Upper lobe of right lung (tissue), 1 donor: ENCODE results near the gene GCNT1. TPM values are rescaled to one million over a fixed set of nuclear protein-coding genes. Genes with fewer than 3 reads are reported as not detected.
"Not testable (repeated sequence)": the region's sequence is repeated elsewhere in the genome, so short reads cannot be mapped to it uniquely, and the experiment has no call there.

Experiments
- ATAC-seq: fragments of 200-7000 bp; cut with Tn5 transposase; one replicate; pipeline ENCODE4 v1.9.1; 2020; ENCODE audit warnings: mild to moderate bottlenecking, moderate library complexity
- DNase-seq: peaks from one replicate; pipeline ENCODE4 v3.0.0-alpha.2; 2020
- H3K27ac ChIP-seq: fragments of 200-600 bp; one replicate; pipeline ENCODE4 v1.8.0; 2022
- H3K27me3 ChIP-seq: fragments of 200-600 bp; one replicate; pipeline ENCODE4 v1.8.0; 2022; ENCODE audit warnings: mild to moderate bottlenecking
- H3K36me3 ChIP-seq: fragments of 200-600 bp; one replicate; pipeline ENCODE4 v1.8.0; 2022
- H3K4me1 ChIP-seq: fragments of 200-600 bp; one replicate; pipeline ENCODE4 v1.8.0; 2022
- H3K4me3 ChIP-seq: fragments of 200-600 bp; one replicate; pipeline ENCODE4 v1.8.0; 2022; ENCODE audit warnings: mild to moderate bottlenecking
- H3K9me3 ChIP-seq: fragments of 200-600 bp; one replicate; pipeline ENCODE4 v1.8.0; 2022
- CTCF ChIP-seq: fragments of 200-600 bp; IDR thresholded peaks from one replicate; pipeline ENCODE4 v1.8.0; 2022; ENCODE audit warnings: antibody characterized with exemption
- intact Hi-C: fragments of 100-400 bp; cut with DNase I; formaldehyde crosslinking; loops from one replicate; pipeline ENCODE4 v1.11.0; 2022
- total RNA-seq: library from RNA; stranded (reverse); fragmentation: NEBNext Ultra II Directional; extraction: Animal tissue kit (Norgen Biotek cat#: 25700); gene quantifications from one replicate; pipeline ENCODE4 v1.2.1, GENCODE V29; 2021
- donor health status: DM: no; HTN: yes; CAD: no; lungs with severe emphysema.

GCNT1 gene
- total RNA-seq, 1 donor from 2014 or later = 8.5 TPM

GRCh38 chr9:76521244-76521681 is 62.3 kb downstream of the GCNT1 start:
- Histone ChIP-seq H3K9me3 (no peaks in the 10 kb centered on the region), H3K27me3 (no peaks in the 10 kb centered on the region), H3K27ac (no peak overlapping the region), H3K36me3 (no peaks in the 10 kb centered on the region), H3K4me3 (no peak overlapping the region), H3K4me1 (no peaks in the 10 kb centered on the region)
- TF ChIP-seq CTCF = no peak
- intact Hi-C loops = no loop called here
- ATAC-seq = no peak
- no peak for DNase-seq

- TF ChIP-seq CTCF = no peak
- Histone ChIP-seq H3K9me3 (no peaks in the 10 kb centered on the region), H3K27me3 (no peaks in the 10 kb centered on the region), H3K4me1 (no peaks in the 10 kb centered on the region), H3K36me3 (no peaks in the 10 kb centered on the region), H3K27ac (no peak overlapping the region), H3K4me3 (no peak overlapping the region)
- DNase-seq (no peak), ATAC-seq (no peak)
- intact Hi-C loops = no loop called here
These were observed 62.9 kb downstream of the GCNT1 start for GRCh38 chr9:76521906-76522305.

GRCh38 chr9:76523617-76524200 is 64.7 kb downstream of the GCNT1 start:
- H3K36me3 ChIP-seq, H3K4me3 ChIP-seq, intact Hi-C loops, H3K27me3 ChIP-seq, DNase-seq, H3K9me3 ChIP-seq, ATAC-seq, H3K4me1 ChIP-seq, H3K27ac ChIP-seq: not testable (repeated sequence)

GRCh38 chr9:76525196-76525595 is 66.2 kb downstream of the GCNT1 start:
- DNase-seq = no peak
- H3K27me3 ChIP-seq = no peaks in the 10 kb centered on the region
- no peaks in the 10 kb centered on the region for H3K36me3 ChIP-seq
- no peak overlapping the region for H3K27ac ChIP-seq
- intact Hi-C loops = no loop called here
- H3K9me3 ChIP-seq = no peaks in the 10 kb centered on the region
- H3K4me3 ChIP-seq = no peak overlapping the region
- no peak for ATAC-seq
- TF ChIP-seq CTCF = no peak
- peaks cover under 1% of the 10 kb centered on the region for H3K4me1 ChIP-seq

- Histone ChIP-seq H3K4me3 (no peak overlapping the region), H3K27me3 (no peaks in the 10 kb centered on the region), H3K9me3 (no peaks in the 10 kb centered on the region), H3K4me1 (peaks cover 9% of the 10 kb centered on the region), H3K36me3 (no peaks in the 10 kb centered on the region), H3K27ac (no peak overlapping the region)
- no peak for DNase-seq
- intact Hi-C loops = no loop called here
- no peak for TF ChIP-seq CTCF
- ATAC-seq = no peak
These were observed 67.0 kb downstream of the GCNT1 start for GRCh38 chr9:76526026-76526425.

GRCh38 chr9:76528056-76528455 is 69.1 kb downstream of the GCNT1 start:
- H3K4me1 ChIP-seq = peaks cover 10% of the 10 kb centered on the region
- H3K27ac ChIP-seq = no peak overlapping the region
- H3K27me3 ChIP-seq = no peaks in the 10 kb centered on the region
- no peaks in the 10 kb centered on the region for H3K36me3 ChIP-seq
- intact Hi-C loops = no loop called here
- DNase-seq (no peak), ATAC-seq (no peak)
- no peak overlapping the region for H3K4me3 ChIP-seq
- no peaks in the 10 kb centered on the region for H3K9me3 ChIP-seq
- no peak for TF ChIP-seq CTCF
